Measurements from ENCODE around the gene FLRT1.

DNA sequence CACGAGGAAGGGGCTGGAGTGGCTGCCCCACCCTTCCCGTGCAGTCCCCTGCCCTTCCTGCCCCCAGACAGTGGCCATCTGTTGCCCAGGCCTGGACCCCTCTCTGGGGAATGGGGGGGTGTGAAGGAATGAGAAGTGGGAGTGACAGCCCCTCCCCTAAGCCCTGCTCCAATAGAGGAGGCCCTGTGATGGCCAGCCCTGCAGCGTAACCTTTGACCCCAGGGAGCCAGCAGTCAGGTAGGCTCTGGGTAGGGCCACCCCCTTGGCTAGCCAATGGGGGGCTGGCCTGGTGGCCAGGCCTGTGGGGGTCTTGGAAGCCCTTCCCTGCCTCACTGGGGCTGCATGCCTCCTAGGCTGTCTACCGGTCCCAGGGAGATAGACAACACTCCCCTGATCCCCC lies 6.6 kb downstream of the FLRT1 start:
- no peak for TF ChIP-seq POLR2AphosphoS5 (IDR thresholded peaks at IDR 0.05; ENCODE audit: low read depth, low read length)
- TF ChIP-seq POLR2A (IDR thresholded peaks at IDR 0.05; ENCODE audit: low read depth, low read length): no peak
- no peak for TF ChIP-seq TAF1 (IDR thresholded peaks at IDR 0.05; ENCODE audit: borderline replicate concordance, low read depth, low read length)
